ENCODE measurements around the gene GINM1. TPM values are rescaled to one million over a fixed set of nuclear protein-coding genes. Genes with fewer than 3 reads are reported as not detected.

The GINM1 gene
- total RNA-seq, 1 experiment from 2014 or later, result 14.5 TPM

- no TSS peak for BruUV-seq (replicated peaks)
- no peaks in the 10 kb centered on the region for H4K20me1 ChIP-seq (ENCODE audit: insufficient read depth)
- POLR2A ChIA-PET (ENCODE audit: unreplicated experiment), result no interaction called here
- H3F3A ChIP-seq (ENCODE audit: insufficient read depth, low read depth), result no peaks in the 10 kb centered on the region
- no peaks in the 10 kb centered on the region for H3K36me3 ChIP-seq (ENCODE audit: low read depth)
- H3K4me3 ChIP-seq, result no peak overlapping the region
- TF ChIP-seq EZH2 (IDR thresholded peaks at IDR 0.05; ENCODE audit: low read depth) (no peak), CTCF (conservative IDR thresholded peaks at IDR 0.05) (no peak)
- CTCF ChIA-PET, result no interaction called here
- H3K79me2 ChIP-seq (ENCODE audit: low read depth), result no peaks in the 10 kb centered on the region
- H2AFZ ChIP-seq, result no peak overlapping the region
- H3K27ac ChIP-seq, result no peak overlapping the region
- H3K4me2 ChIP-seq, result no peak overlapping the region
- H3K9me2 ChIP-seq (ENCODE audit: insufficient read depth), result no peaks in the 10 kb centered on the region
- H3K4me1 ChIP-seq (replicated peaks; ENCODE audit: insufficient read depth), result no peaks in the 10 kb centered on the region
- DNase-seq, result no peak
- no peaks in the 10 kb centered on the region for H3K9me3 ChIP-seq (ENCODE audit: insufficient read depth, low read depth)
- intact Hi-C loops (cut with micrococcal nuclease; ENCODE audit: unreplicated experiment), result no loop called here
- H3K27me3 ChIP-seq (ENCODE audit: insufficient read depth, low read depth), result no peaks in the 10 kb centered on the region
Measured at GRCh38 chr6:149636124-149636523, 69.9 kb downstream of the GINM1 start.

Other genes with a start within 250 kb of the GINM1 start
- gene TAB2, start 248.7 kb upstream of the GINM1 start, total RNA-seq (2021), result 33.3 and 45.8 TPM in 2 replicates
- gene SUMO4, start 166.1 kb upstream of the GINM1 start, total RNA-seq (2021), result 1.8 TPM in 2 replicates
- gene ZC3H12D, start 81.4 kb upstream of the GINM1 start, total RNA-seq (2021), result 0.10 TPM in 1 of 2 replicates, not detected in the other
- gene PPIL4, start 20.3 kb upstream of the GINM1 start, total RNA-seq (2021), result 9.6 and 13.5 TPM in 2 replicates
- 12.4 and 16.1 TPM in 2 replicates for gene KATNA1, start 82.3 kb downstream of the GINM1 start, total RNA-seq (2021)
- 11.2 and 15.4 TPM in 2 replicates for gene LATS1, start 151.7 kb downstream of the GINM1 start, total RNA-seq (2021)
- 25.1 and 36.2 TPM in 2 replicates for gene NUP43, start 180.2 kb downstream of the GINM1 start, total RNA-seq (2021)
- 39.0 and 50.5 TPM in 2 replicates for gene PCMT1, start 183.4 kb downstream of the GINM1 start, total RNA-seq (2021)

Measured in PC-9 (cell line).